Measurements from ENCODE around the gene SMIM9. TPM values are rescaled to one million over a fixed set of nuclear protein-coding genes. Genes with fewer than 3 reads are reported as not detected.

SMIM9 gene
- total RNA-seq, 1 experiment from 2014 or later, result not detected

DNA sequence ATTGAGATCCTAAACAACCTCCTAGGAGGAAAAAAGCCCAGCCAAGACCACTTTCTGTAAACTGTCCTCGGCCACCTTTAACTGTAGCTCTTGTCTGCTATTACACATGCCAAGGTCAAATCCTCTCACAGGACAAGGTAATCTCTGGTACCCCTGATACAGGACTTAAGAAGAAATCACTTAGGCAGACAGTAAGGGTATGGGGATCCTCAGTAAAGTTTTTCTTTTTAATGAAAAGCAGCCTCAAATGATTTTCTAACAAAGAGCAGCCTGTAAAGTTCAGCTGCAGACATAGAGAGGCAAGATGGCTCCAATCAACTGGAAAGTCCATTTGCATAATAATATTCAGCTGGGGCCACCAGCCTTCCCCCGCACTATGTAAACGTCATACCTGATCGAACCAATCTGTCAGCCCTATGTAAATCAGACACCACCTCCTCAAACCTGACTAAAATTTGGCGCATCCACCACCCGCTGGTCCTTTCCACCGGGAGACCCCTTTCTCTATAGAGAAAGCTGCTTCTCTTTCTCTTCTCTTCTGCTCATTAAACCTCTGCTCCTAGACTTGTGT lies 14.6 kb downstream of the SMIM9 start:
- ChIA-PET POLR2A (no interaction called here), RAD21 (ENCODE audit: low non-redundant PET in 1 of 2, low total read pairs in 2 of 2, uncharacterized antibody in 2 of 2, unreplicated experiment in 2 of 2) (no interaction called here), CTCF (no interaction called here)
- BruUV-seq (replicated peaks), result no TSS peak
- TF ChIP-seq ELF1 (IDR thresholded peaks at IDR 0.05; ENCODE audit: borderline replicate concordance, low read depth), result no peak
- TF ChIP-seq EGR1 (IDR thresholded peaks at IDR 0.05; ENCODE audit: low read depth), result no peak
- TF ChIP-seq SP1 (IDR thresholded peaks at IDR 0.05; ENCODE audit: low read depth), result no peak
- no peak for TF ChIP-seq RAD21 (IDR thresholded peaks at IDR 0.05; ENCODE audit: low read depth)
- no peak for TF ChIP-seq CBX3 (IDR thresholded peaks at IDR 0.05; ENCODE audit: low read depth)
- no peak for TF ChIP-seq EZH2phosphoT487 (IDR thresholded peaks at IDR 0.05; ENCODE audit: borderline replicate concordance)
- TF ChIP-seq, protein P1, sequence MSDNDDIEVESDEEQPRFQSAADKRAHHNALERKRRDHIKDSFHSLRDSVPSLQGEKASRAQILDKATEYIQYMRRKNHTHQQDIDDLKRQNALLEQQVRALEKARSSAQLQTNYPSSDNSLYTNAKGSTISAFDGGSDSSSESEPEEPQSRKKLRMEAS (IDR thresholded peaks at IDR 0.05), result no peak
- no peak for TF ChIP-seq YY1 (IDR thresholded peaks at IDR 0.05; ENCODE audit: extremely low read depth, insufficient replicate concordance, low read depth, low read length)
- no peak for TF ChIP-seq TCF7L2 (IDR thresholded peaks at IDR 0.05; ENCODE audit: borderline replicate concordance, extremely low read depth, insufficient read depth, insufficient read length)
- ATAC-seq (no peak), DNase-seq (ENCODE audit: low read depth, low spot score) (no peak)
- Histone ChIP-seq H3K36me3 (ENCODE audit: control insufficient read depth in 1 of 2, insufficient read depth in 2 of 2, low read length in 2 of 2) (no peaks in the 10 kb centered on the region), H3K27me3 (ENCODE audit: insufficient read depth, low read length) (no peaks in the 10 kb centered on the region), H2AFZ (ENCODE audit: low read depth, low read length, poor library complexity, severe bottlenecking) (no peak overlapping the region), H3K27ac (ENCODE audit: low read depth, low read length) (no peak overlapping the region), H3K79me2 (ENCODE audit: insufficient read depth, low read length) (no peaks in the 10 kb centered on the region), H4K20me1 (ENCODE audit: insufficient read depth) (no peaks in the 10 kb centered on the region), H3K4me1 (ENCODE audit: control insufficient read depth in 1 of 2, insufficient read depth in 2 of 2, low read length in 2 of 2) (no peaks in the 10 kb centered on the region), H3K4me3 (replicated peaks in 1 of 2; ENCODE audit: low read depth in 1 of 2, low read length in 2 of 2) (no peak overlapping the region), H3K4me2 (ENCODE audit: low read length) (no peak overlapping the region), H3K9ac (ENCODE audit: low read length) (no peak overlapping the region), H3K9me3 (ENCODE audit: control insufficient read depth in 1 of 2, insufficient read depth in 1 of 2, low read depth in 1 of 2, low read length in 2 of 2) (no peaks in the 10 kb centered on the region), H3K9me2 (ENCODE audit: insufficient read depth) (no peaks in the 10 kb centered on the region)
- intact Hi-C loops (cut with micrococcal nuclease), result no loop called here

DNA sequence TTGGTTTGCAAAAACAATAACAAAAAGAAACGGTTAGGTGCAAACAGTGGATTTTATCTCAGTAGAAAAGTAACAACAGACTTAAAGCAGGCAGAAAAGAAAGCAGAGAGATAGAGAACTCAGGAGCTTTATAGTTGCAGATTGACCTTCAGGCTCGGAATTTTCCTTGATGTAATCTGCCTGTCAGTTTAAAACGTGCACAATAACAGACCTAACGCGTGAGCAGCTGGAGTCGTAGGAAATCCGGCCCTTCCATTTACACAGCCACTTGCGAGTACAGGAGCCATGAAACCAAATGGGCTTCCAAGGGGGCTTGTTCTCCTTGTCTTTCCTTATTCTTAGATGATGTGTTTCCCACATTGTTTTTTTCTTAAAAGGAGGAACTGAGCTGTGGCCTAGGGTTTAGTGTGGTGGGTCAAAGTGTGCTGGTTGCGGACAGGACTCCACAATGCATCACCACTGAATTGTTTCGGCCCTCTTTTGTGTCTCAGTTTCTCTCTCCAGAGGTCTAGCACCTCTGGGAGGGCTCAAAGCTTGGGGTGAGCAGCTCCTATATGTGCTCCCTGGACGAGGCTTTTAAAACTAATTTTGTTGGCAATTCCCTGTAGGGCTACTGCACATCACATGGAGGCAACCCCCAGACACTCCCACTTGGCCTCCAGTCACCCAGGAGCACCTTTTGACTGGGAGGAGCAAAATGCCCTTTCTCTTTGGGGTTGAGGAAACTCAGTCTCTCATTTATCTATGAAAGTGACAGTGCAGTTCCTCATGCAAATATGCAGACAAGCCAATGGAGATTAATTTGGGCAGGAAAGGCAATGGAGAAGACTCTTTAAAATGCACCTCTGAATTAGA lies 15.3 kb downstream of the SMIM9 start:
- DNase-seq (ENCODE audit: low read depth, low spot score), result no peak
- RAD21 ChIA-PET (ENCODE audit: low non-redundant PET in 1 of 2, low total read pairs in 2 of 2, uncharacterized antibody in 2 of 2, unreplicated experiment in 2 of 2), result no interaction called here
- CTCF ChIA-PET, result no interaction called here
- Histone ChIP-seq H2AFZ (ENCODE audit: low read depth, low read length, poor library complexity, severe bottlenecking) (no peak overlapping the region), H3K27ac (ENCODE audit: low read depth, low read length) (no peak overlapping the region), H3K9me2 (ENCODE audit: insufficient read depth) (no peaks in the 10 kb centered on the region), H3K27me3 (ENCODE audit: insufficient read depth, low read length) (no peaks in the 10 kb centered on the region), H3K4me1 (ENCODE audit: control insufficient read depth in 1 of 2, insufficient read depth in 2 of 2, low read length in 2 of 2) (no peaks in the 10 kb centered on the region), H3K36me3 (ENCODE audit: control insufficient read depth in 1 of 2, insufficient read depth in 2 of 2, low read length in 2 of 2) (no peaks in the 10 kb centered on the region), H3K9me3 (ENCODE audit: control insufficient read depth in 1 of 2, insufficient read depth in 1 of 2, low read depth in 1 of 2, low read length in 2 of 2) (no peaks in the 10 kb centered on the region), H4K20me1 (ENCODE audit: insufficient read depth) (no peaks in the 10 kb centered on the region), H3K4me2 (ENCODE audit: low read length) (no peak overlapping the region), H3K4me3 (replicated peaks in 1 of 2; ENCODE audit: low read depth in 1 of 2, low read length in 2 of 2) (no peak overlapping the region), H3K9ac (ENCODE audit: low read length) (no peak overlapping the region), H3K79me2 (ENCODE audit: insufficient read depth, low read length) (no peaks in the 10 kb centered on the region)
- POLR2A ChIA-PET, result no interaction called here
- intact Hi-C loops (cut with micrococcal nuclease), result no loop called here
- BruUV-seq (replicated peaks), result no TSS peak
- no peak for ATAC-seq
- TF ChIP-seq CEBPB (IDR thresholded peaks at IDR 0.05; ENCODE audit: low read depth) (no peak), ZFX (IDR thresholded peaks at IDR 0.05) (no peak), YY1 (IDR thresholded peaks at IDR 0.05; ENCODE audit: extremely low read depth, insufficient replicate concordance, low read depth, low read length) (no peak), EZH2 (IDR thresholded peaks at IDR 0.05) (no peak), ELF1 (IDR thresholded peaks at IDR 0.05; ENCODE audit: borderline replicate concordance, low read depth) (no peak), RAD21 (IDR thresholded peaks at IDR 0.05; ENCODE audit: low read depth) (no peak), SP1 (IDR thresholded peaks at IDR 0.05; ENCODE audit: low read depth) (no peak), FOSL1 (IDR thresholded peaks at IDR 0.05; ENCODE audit: low read depth) (no peak), EGR1 (IDR thresholded peaks at IDR 0.05; ENCODE audit: low read depth) (no peak), EZH2phosphoT487 (IDR thresholded peaks at IDR 0.05; ENCODE audit: borderline replicate concordance) (no peak), POLR2AphosphoS5 (IDR thresholded peaks at IDR 0.05; ENCODE audit: low read depth, low read length) (no peak), CBX3 (IDR thresholded peaks at IDR 0.05; ENCODE audit: low read depth) (no peak)
- TF ChIP-seq, protein P1 (IDR thresholded peaks at IDR 0.05), result no peak
- TF ChIP-seq, protein P2, sequence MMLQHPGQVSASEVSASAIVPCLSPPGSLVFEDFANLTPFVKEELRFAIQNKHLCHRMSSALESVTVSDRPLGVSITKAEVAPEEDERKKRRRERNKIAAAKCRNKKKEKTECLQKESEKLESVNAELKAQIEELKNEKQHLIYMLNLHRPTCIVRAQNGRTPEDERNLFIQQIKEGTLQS (IDR thresholded peaks at IDR 0.05), result no peak
